CD1c-positive myeloid dendritic cell (primary cell): Measurements from ENCODE around the gene BRINP1.

Source experiments
- DNase-seq: peaks from one replicate; pipeline ENCODE4 v3.0.0-alpha.2; 2016; ENCODE audit errors: extremely low spot score

BRINP1 gene

GRCh38 chr9:119343059-119343990 is 25.9 kb downstream of the BRINP1 start:
- DNase-seq: no peak

- DNase-seq: no peak
Measured at GRCh38 chr9:119339056-119339455, 30.2 kb downstream of the BRINP1 start.

- no peak for DNase-seq
Measured at GRCh38 chr9:119337573-119337972, 31.7 kb downstream of the BRINP1 start.

GRCh38 chr9:119334745-119335144 is 34.5 kb downstream of the BRINP1 start:
- DNase-seq: no peak

GRCh38 chr9:119333507-119334229 is 35.6 kb downstream of the BRINP1 start:
- no peak for DNase-seq

- no peak for DNase-seq
Measured at GRCh38 chr9:119332522-119332921, 36.7 kb downstream of the BRINP1 start.

- DNase-seq: no peak
Measured at GRCh38 chr9:119322184-119322583, 47.1 kb downstream of the BRINP1 start.

- DNase-seq: no peak
Measured at GRCh38 chr9:119318371-119318770, 50.9 kb downstream of the BRINP1 start.

- DNase-seq: no peak
Measured at GRCh38 chr9:119313846-119314245, 55.4 kb downstream of the BRINP1 start.

GRCh38 chr9:119310741-119311140 is 58.5 kb downstream of the BRINP1 start:
- no peak for DNase-seq

- no peak for DNase-seq
Measured at GRCh38 chr9:119307471-119307870, 61.8 kb downstream of the BRINP1 start.

- DNase-seq: no peak
Measured at GRCh38 chr9:119304555-119304954, 64.7 kb downstream of the BRINP1 start.

GRCh38 chr9:119302988-119303698 is 66.1 kb downstream of the BRINP1 start:
- no peak for DNase-seq

GRCh38 chr9:119298076-119298853 is 71.0 kb downstream of the BRINP1 start:
- DNase-seq: no peak

- DNase-seq: no peak
Measured at GRCh38 chr9:119291554-119291953, 77.7 kb downstream of the BRINP1 start.

GRCh38 chr9:119289740-119290433 is 79.3 kb downstream of the BRINP1 start:
- peak; percentile 57 for DNase-seq

- DNase-seq: no peak
Measured at GRCh38 chr9:119284587-119285337, 84.5 kb downstream of the BRINP1 start.

- no peak for DNase-seq
Measured at GRCh38 chr9:119284118-119284517, 85.1 kb downstream of the BRINP1 start.

- no peak for DNase-seq
Measured at GRCh38 chr9:119283078-119283794, 86.0 kb downstream of the BRINP1 start.
